Renal cortical epithelial cell (primary cell): Measurements from ENCODE around the gene ZNF784. TPM values are rescaled to one million over a fixed set of nuclear protein-coding genes. Genes with fewer than 3 reads are reported as not detected.

Experiments
- DNase-seq: peaks from one replicate; pipeline ENCODE4 v3.0.0-alpha.2; 2011; ENCODE audit warnings: low read depth
- total RNA-seq: library from RNA; depleted of rRNA; stranded (reverse); fragments of >200 nt; gene quantifications from 2 replicates; pipeline ENCODE4 v1.2.3, GENCODE V29; 2014

The ZNF784 gene, protein sequence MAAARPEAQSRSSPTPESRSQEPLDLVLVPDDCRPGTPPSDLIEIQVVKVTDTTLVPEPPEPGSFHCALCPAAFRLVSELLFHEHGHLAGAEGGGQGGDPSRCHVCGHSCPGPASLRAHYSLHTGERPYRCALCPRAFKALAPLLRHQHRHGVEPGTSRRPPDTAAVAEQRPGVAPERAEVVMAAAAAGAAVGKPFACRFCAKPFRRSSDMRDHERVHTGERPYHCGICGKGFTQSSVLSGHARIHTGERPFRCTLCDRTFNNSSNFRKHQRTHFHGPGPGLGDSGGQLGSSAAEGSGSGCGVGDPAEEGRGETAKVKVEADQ
- total RNA-seq, result 3.5 and 7.0 TPM in 2 replicates

DNA sequence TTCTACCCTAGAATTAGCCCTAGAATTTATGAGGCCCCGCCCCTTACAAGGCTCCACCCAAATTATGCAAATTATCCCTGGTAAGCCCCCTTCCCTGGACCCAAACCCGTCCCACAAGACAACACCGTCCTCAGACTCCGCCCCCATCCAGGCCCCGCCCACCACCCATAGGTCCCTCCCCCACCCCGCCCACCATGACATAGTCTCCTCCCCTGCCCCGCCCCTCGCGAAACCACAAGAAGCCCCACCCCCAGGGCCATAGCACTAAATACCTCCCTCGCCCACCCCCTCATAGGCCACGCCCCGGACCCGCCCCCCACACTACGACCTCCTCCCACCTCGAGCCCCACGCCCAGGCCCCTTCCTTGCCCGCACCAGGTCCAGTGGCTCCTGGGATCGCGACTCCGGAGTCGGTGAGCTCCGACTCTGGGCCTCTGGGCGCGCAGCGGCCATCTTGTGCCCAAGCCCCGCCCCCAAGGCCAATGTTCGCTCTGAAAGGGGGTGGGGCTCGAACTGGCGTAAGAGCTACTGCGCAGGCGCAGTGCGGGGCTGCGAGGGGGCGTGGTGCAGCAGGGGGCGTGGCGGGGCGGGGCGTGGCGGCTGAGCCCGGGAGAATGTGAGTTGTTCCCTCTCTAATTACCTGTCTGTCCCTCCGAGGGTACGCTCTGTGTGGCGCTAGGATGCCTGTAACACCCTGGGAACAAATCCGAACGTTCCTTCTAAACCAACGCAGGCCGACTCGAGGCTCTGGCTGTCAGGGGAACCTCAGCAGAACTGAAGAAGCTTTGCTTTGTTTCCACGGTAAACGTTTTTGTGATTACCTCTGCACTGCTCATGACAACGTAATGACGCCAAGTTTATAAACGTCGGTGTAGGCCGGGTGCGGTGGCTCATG, at the start of gene ZNF784:
Gene ZNF784 (minus strand): TSS at position 458 of the 895 bp plus-strand sequence. CDS start 5 bp downstream, at position 453.
- peak; percentile 67 for DNase-seq

DNA sequence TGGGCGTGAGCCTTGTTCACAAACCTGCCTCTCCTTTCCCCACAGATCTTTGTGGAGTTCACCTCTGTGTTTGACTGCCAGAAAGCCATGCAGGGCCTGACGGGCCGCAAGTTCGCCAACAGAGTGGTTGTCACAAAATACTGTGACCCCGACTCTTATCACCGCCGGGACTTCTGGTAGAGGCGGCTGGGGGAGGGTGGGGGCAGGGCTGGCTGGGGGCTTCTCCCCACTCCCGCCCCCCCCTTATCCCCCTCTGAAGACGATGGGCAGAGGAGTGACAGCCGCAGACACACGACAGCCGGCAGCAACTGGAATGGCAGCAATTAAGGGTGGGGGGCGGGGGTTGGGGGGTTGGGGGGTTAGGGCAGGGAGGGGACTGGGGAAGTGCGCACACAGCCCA, 49.5 kb upstream of the ZNF784 start:
- DNase-seq, result no peak

DNA sequence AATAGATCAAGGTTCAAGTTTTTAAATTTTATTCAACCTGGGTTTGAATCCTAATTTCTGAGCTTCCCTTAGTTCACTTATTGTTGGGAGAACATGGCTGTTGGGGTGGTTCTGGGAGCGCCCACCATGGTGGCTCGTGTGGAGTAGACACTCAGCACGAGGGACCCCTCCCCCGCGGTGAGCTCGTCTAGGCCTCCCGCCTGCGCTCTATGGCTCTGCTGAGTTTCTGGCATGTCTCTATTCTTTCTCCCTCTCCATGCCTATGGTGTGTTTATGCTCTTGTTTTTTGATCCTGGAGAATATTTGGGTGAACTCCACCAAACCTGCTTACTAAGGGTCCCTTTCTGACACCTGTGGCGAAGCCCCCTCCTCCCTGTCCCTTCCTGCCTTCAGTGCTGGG, 49.1 kb upstream of the ZNF784 start:
- DNase-seq, result no peak

DNA sequence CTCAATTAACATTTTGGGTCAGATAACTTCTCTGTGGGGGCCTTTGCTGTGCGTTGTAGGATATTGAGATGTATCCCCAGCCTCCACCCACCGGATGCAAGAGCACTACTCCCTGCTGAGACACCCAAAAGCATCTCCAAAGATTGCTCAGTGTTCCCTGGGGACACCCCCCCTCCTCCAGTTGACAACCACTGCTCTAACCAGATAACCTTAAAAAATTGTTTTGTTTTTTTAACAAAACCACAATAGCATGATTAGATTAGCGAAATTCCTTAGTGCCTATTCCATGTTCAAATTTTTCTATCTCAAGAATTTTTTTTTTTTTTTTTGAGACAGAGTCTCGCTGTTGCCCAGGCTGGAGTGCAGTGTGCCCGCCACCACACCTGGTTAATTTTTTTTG, 48.1 kb upstream of the ZNF784 start:
- DNase-seq, result no peak

DNA sequence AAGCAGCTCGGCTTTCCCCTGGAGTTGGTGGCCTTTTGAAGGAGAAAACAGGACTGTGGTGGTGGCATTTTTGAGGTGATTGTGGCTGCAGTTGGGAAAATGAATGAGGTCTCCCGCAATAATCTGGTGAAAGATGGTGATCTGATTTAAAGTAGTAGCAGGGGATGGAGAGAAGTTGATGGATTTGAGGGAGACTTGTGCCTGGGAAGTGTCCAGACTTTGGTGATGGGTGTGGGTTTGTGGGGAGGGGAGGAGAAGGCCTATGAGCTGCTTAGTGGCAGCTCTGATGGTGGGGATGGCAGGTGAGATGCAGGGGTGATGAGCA, 46.6 kb upstream of the ZNF784 start:
- DNase-seq, result no peak

DNA sequence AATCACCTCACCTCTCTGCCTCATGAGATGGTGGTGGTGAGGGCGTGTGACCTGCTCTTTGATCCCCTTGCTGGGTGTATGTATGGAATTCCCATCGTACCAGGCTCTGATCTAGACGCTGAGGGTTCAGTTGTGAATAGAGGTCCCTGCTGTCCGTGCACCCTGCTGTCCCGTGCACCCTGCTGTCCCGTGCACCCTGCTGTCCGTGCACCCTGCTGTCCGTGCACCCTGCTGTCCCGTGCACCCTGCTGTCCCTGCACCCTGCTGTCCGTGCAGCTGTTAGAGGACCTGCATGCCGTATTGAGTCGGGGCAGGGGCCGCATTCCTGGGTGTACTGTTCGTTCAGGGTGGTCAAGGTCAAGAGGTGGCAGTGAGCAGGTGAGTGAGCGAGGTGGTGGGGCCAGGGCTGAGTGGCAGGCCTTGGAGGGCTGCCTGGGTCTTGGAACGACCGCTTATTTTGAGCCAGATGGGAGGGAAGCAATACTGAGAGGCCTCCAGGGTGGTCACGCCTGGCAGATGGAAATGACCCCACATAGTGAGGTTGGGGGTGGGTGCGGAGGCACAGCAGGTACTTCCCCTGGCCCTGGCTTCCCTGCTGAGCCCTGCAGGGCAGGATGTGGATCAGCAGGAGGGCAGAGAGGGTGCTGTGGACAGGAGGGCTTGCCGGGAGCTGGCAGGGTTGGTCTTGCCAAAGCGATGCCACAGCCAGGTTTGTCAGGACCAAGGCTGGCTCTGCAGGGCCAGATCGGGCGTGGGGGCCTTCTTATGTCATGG, 46.1 kb upstream of the ZNF784 start:
- no peak for DNase-seq

DNA sequence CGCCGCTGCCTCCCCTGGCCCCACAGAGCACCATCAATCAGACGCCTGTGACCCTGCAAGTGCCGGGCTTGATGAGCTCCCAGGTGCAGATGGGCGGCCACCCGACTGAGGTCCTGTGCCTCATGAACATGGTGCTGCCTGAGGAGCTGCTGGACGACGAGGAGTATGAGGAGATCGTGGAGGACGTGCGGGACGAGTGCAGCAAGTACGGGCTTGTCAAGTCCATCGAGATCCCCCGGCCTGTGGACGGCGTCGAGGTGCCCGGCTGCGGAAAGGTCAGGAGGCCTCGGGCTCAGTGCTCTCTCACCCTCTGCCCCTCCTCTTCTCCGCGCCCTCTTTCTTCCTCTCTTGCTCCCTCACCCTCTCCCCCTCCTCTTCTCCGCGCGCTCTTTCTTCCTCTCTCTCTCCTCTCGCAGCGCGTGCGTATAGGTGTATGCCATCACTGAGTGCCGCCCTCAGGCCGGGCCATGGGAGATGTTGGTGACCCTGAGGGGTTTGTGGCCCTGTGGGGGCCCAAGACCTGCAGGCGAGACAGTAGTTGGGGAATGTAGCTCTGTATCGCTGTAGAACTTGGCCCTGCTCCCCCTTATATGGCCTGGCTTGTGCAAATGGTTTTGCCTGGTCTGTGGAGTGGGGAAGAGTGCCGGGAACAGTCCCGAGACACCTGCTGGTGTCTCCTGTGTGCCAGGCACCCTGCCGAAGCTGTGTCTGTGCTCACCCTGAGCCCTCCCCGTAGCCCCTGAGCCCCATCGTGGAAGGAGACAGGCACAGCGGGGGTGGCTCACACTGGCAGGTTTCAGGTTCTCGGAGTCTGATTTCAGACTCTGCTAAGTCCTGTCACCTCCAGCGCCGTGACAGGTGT, 45.3 kb upstream of the ZNF784 start:
- no peak for DNase-seq

DNA sequence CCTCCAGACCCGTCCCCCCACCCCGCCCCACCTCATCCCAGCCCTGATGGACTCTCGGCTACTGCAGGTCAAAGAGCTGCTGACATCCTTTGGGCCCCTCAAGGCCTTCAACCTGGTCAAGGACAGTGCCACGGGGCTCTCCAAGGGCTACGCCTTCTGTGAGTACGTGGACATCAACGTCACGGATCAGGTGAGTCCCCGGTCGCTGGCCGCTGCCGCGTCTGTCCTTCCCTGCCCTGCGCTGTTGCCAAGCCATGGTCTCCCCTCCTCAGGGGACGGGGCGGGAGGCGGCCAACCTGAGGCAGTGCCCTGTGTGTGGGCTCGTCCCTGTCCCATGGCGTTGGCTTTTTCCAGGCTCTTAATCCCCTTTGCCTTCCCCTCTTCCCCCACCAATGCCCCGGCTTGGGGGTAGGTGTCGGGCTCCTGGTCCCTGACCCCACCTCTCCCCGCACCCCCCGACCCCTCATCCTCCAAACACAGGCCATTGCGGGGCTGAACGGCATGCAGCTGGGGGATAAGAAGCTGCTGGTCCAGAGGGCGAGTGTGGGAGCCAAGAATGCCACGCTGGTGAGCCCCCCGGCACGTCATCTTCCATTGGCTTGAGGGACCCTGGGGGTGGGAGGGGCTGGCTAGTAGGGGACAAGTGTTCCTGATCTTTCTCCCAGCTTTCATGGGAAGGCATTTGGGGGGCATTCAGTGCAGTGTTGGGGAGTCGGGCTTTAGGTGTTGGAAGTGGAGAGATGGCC, 44.4 kb upstream of the ZNF784 start:
- no peak for DNase-seq

DNA sequence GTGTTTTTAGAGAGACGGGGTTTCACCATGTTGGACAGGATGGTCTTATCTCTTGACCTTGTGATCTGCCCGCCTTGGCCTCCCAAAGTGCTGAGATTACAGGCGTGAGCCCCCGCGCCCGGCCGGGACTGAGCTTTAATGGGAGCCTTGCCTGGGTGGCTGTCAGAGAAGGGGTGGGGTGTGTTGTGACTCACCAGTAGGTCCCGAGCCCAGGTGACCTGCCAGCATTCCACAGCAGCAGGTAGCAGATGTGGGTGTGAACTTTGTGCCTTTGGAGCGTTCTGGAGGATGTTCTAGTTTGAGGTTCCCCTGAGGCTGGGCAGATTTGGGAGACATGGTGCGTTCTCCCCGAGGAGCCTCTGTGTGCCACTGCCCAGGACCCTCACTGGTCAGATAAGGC, 43.6 kb upstream of the ZNF784 start:
- DNase-seq, result no peak

DNA sequence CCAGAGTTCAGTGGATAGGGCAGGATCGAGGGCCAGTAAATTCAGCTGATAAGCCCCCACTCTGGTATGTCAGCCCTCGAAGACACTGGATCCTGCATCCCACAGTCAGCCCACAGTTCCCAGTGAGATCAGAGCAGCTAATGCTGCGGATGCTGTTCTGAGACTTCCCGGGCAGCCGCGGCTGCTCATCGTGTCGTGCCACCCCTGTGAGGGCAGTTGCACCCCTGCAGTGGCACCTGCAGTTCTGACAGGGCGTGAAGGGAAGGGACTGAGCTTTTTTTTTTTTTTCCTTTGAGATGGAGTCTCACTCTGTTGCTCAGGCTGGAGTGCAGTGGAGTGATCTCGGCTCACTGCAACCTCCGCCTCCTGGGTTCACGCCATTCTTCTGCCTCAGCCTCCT, 43.1 kb upstream of the ZNF784 start:
- no peak for DNase-seq

DNA sequence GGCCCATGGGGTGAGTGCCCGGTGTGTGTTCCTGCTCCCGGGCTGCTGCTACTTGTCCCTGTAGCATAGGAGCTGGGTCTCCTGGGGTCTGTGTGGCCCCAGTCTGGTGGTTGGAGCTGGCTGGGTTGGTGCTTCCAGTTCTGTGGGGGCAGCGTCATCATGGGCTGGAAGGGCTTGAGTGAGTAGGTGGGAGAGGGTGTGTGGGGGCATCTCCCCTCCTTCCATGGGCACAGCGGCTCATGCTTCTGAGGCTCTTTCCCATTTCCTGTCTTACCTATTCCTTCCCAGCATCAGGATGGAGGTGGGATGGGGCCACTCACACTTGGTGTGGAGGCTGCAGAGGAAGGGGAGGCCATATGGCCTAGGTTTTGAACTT, 42.6 kb upstream of the ZNF784 start:
- no peak for DNase-seq

DNA sequence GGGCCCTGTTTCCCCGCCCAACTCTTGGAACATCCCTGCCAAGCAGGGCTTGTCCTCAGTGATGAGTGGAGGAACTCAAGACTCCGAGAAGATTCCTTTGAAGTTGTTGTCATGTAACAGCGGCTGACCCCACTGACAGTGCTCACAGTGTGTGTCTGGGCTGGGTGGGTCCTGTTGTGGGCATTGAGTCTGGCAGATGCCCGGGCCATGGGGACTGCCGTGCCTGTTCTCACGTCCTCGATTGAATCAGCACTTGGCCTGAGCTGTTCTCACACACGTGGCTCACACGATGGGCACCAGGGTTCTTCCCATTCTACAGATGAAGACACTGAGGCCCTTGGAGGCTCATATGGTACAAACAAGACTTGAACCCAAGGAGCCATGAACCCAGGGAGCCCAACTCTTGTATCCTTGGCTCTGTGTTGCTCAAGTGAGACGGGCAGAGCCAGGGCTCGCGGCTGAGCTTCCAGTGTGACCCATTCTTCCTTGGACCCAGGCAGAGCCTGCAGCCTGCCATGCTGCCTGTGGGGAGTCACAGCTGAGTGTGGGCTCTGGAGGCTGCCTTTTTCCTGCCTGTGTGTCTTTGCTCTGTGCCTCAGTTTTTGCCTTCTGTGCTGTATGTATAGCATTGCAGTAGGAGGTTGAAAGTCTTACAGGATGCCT, 42.1 kb upstream of the ZNF784 start:
- no peak for DNase-seq

DNA sequence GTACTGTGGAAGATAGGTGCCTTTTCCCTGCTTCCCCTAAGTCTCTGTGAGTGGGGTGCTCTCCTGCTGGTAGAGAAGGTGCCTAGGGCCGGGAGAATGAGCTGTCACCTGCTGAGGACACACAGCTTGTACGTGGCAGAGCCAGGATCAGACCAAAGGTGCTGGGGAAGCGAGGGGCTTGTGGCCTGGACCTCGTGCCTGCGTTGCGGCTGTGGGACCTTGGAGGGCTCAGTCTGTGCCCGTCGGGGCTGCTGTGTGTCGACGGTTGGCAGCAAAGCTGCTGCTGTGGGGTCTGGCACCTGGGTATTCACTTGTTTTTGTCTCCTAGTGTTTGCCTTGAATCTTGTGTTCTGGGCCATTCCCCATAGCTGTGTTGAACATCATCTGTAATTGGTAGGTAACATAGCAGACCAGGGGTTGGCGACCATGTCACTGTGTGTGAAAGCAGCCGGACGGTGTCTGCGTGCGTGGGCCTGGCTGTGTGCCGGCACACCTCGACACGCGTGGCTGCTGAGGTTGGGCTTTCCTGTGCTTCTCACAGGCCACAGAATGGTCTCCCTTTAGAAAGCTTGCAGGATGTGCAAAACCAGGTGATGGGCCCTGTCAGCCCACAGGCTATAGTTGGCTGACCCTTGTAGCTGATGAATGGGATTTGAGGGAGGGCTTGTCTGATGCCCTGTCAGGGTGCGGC, 39.6 kb upstream of the ZNF784 start:
- DNase-seq, result no peak

DNA sequence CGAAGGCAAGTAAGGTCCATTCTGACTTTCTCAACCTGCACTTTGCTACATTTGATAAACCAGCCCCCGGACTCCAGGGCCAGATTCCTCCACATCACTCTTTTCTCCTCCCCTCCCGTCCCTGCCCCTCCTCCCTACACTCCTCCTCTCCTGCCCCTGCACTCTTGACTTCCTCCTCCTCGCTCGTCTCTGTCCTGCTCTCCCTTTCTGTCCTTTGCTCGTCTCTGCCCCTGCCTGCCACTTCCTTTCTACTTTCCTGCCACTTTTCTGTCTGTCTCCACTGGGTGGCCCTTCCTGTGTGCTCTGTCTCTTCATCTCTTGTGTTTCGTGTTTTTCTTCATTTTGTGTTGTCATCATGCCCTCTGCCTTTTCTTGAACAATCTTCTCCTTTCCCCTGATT, 37.5 kb upstream of the ZNF784 start:
- DNase-seq, result no peak

DNA sequence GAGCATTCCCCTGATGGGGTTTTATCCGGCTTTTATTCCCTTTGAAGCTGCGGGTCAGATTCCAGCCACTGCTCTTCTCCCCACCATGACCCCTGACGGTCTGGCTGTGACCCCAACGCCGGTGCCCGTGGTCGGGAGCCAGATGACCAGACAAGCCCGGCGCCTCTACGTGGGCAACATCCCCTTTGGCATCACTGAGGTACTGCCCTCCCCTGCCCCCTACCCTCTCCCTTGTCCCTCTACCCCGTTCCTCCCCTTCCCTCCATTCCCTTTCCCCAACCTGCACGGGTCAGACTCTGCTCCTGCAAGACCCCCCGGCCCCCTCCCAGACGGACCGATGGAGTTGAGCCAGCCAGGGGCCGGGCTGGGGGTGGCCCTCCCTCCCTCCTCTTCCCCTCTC, 36.6 kb upstream of the ZNF784 start:
- no peak for DNase-seq

DNA sequence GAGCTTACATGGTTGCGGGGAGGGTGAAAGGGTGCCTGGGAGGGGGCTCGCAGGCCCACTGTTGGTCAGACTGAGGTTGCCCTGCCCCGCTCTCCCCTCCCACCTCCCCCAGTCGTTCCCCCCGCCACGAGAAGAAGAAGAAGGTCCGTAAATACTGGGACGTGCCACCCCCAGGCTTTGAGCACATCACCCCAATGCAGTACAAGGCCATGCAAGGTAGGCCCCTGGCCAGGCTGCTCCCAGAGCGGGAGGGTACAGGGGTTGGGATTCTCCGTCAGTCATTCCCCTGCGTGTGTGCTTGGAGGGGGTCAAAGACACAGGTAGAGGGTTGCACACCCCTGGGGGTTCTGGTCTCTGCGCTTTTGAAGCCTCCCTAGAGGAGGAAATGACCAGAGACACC, 36.0 kb upstream of the ZNF784 start:
- no peak for DNase-seq

DNA sequence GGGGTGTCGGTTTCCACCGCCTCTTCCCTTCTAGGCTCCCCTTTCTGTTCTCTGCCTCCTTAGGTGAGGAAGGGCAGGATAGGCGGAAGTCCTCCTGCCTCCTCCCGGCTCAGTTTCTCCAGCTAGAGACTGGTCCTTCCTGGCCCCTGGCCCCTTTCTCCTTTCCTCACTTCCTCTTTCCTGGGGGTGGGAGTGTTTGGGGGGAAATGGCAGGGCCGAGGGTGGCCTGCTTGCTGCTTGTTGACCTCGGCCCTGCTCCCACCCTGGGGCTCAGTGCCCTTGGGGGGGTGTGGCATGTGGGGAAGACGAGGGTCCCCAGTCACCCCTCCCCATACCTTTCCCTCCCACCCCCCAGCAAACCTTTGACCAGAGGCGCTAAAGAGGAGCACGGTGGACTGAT, 35.5 kb upstream of the ZNF784 start:
- no peak for DNase-seq

DNA sequence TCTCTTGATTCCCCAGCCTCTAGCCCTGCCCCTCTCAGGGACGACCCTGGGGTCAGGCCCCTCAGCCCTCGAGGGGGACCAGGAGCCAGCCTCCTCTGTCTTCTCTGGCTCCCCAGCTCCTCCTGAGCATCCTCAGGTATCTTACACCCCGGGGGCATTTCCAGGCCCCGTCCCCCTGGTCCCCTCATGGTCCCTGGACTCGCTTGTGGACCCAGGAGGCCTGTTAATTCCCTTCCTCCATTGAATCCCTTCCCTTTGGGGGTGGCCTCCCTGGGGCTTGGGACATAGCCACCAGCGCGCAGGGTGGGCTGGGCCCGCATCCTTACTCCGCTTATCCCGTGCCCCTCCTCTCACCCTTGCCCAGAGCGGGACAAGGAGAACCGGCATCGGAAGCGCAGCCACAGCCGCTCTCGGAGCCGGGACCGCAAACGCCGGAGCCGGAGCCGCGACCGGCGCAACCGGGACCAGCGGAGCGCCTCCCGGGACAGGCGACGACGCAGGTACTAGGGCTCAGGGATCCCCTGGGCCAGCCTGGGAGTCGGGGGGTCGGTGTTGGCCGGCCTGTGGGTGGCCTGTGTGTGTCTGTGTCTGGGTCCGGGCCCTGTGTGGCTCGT, 34.6 kb upstream of the ZNF784 start:
- DNase-seq, result no peak

DNA sequence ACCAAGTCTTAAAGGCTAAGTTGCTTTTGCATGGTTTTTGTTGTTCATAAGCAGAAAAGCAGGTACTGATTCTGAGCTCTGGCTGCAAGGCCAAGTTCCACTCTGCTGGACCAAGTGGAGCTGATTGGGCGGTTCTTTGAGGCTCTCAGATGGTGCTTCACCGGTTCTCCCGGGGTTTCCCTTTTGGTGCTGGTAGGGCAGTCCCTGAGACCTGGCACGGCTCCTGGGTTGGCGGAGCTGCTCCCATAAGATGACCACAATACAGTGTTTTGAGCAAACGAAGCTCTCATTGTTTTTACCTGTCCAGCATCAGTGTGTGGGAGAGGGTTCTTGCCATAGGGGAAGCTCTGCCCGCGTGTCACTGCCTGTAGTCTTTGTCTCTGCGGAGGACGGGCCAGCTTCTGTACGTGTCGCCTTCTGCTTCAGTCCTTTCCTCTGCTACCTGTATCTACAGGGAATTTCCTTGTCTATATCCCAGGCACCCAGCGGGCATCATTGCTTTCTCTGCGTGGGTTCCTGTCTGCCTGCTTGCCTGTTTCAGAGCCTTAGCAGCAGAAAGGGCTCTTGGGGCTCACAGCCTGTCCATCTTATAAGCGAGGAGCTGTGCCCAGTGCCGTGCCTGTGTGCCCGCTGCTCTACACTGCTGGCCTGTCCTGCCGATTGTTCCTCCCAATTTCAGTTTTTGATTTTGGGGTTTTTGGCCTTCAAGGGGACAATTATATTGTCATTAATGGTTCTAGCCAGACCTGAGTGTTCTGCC, 32.8 kb upstream of the ZNF784 start:
- no peak for DNase-seq
